GM12878 (cell line): ENCODE results near the gene GRHL1. TPM values are rescaled to one million over a fixed set of nuclear protein-coding genes. Genes with fewer than 3 reads are reported as not detected.
"Not testable (repeated sequence)": the region's sequence is repeated elsewhere in the genome, so short reads cannot be mapped to it uniquely, and the experiment has no call there.

ENCODE experiments used
- ATAC-seq: fragments of 200-7000 bp; cut with Tn5 transposase; 3 replicates; pipeline ENCODE4 v1.9.1; 2020; ENCODE audit warnings: mild to moderate bottlenecking, moderate library complexity
- BruUV-seq: library from RNA; stranded (reverse); fragments of 400-500 nt; replicated peaks from 2 replicates; lab custom pipeline; 2021; lab: Mats Ljungman, UMichigan
- CTCF ChIA-PET: fragments of 300-600 bp; sonication (Branson Sonifier 250); formaldehyde crosslinking; extraction: SDS; loops from one replicate; lab custom pipeline; 2021; ENCODE audit warnings: inconsistent platforms; lab: Yijun Ruan, JAX
- POLR2A ChIA-PET: fragments of 350-600 bp; formaldehyde crosslinking; extraction: SDS; loops from one replicate; lab custom pipeline; 2021; ENCODE audit warnings: inconsistent platforms; lab: Charles Lee
- RAD21 ChIA-PET: fragments of 300-600 bp; sonication (Branson Sonifier 250); formaldehyde crosslinking; loops from one replicate; lab custom pipeline; 2023; ENCODE audit warnings: antibody characterized with exemption; ENCODE audit not compliant: unreplicated experiment; lab: Charles Lee
- SMC1A ChIA-PET: fragments of 300-600 bp; sonication (Branson Sonifier 250); formaldehyde crosslinking; loops from one replicate; lab custom pipeline; 2023; ENCODE audit not compliant: unreplicated experiment, uncharacterized antibody; lab: Charles Lee
- DNase-seq: peaks from one replicate; pipeline ENCODE4 v3.0.0-alpha.2; 2011; ENCODE audit warnings: low read depth, low spot score
- FAIRE-seq: peaks from 3 replicates; lab custom pipeline; 2011; peaks lifted over from hg19 to GRCh38; lab: Jason Lieb, UNC
- H2AFZ ChIP-seq: 2 replicates; pipeline ENCODE4 v1.6.0; 2011; ENCODE audit warnings: low read depth, low read length, control low read depth; ENCODE audit not compliant: control insufficient read depth
- H3K27ac ChIP-seq: 2 replicates; pipeline ENCODE4 v1.5.1; 2011; ENCODE audit warnings: control low read depth; ENCODE audit not compliant: control insufficient read depth, insufficient read depth
- H3K27me3 ChIP-seq, 2 experiments: replicated peaks in 1 of 2; 2 replicates each; pipeline versions ENCODE4 v1.6.0 to v1.6.1; 2011; ENCODE audit warnings: low read length in 1 of 2; ENCODE audit not compliant: control insufficient read depth in 2 of 2, insufficient read depth in 2 of 2
- H3K36me3 ChIP-seq, 2 experiments: 2 replicates each; pipeline ENCODE4 v1.5.1; 2011; ENCODE audit warnings: low read length in 1 of 2; ENCODE audit not compliant: control insufficient read depth in 2 of 2, insufficient read depth in 2 of 2
- H3K4me1 ChIP-seq: 2 replicates; pipeline ENCODE4 v1.6.1; 2011; ENCODE audit warnings: mild to moderate bottlenecking, low read length, moderate library complexity, mixed read lengths; ENCODE audit not compliant: control insufficient read depth, insufficient read depth
- H3K4me2 ChIP-seq: 2 replicates; pipeline ENCODE4 v1.6.0; 2011; ENCODE audit warnings: control low read depth; ENCODE audit not compliant: control insufficient read depth, insufficient read depth
- H3K4me3 ChIP-seq: fragments of 200-600 bp; sonication (generic); 2 replicates; pipeline ENCODE4 v1.5.1; 2016
- H3K79me2 ChIP-seq: 2 replicates; pipeline ENCODE4 v1.6.0; 2011; ENCODE audit warnings: low read length; ENCODE audit not compliant: control insufficient read depth, insufficient read depth
- H3K9ac ChIP-seq: 2 replicates; pipeline ENCODE4 v1.8.0; 2011; ENCODE audit warnings: low read length, control low read depth, mixed read lengths; ENCODE audit not compliant: control insufficient read depth, insufficient read depth
- H3K9me3 ChIP-seq: replicated peaks from 3 replicates; pipeline ENCODE4 v1.5.1; 2011; ENCODE audit warnings: mild to moderate bottlenecking, low read length; ENCODE audit not compliant: control insufficient read depth, insufficient read depth
- H4K20me1 ChIP-seq: 2 replicates; pipeline ENCODE4 v1.6.0; 2011; ENCODE audit not compliant: control insufficient read depth, insufficient read depth
- BCL3 ChIP-seq: IDR thresholded peaks from 2 replicates; pipeline ENCODE4 v1.6.1; 2011; ENCODE audit warnings: borderline replicate concordance, low read depth, mild to moderate bottlenecking, moderate library complexity, low read length; ENCODE audit not compliant: insufficient read depth, poor library complexity, severe bottlenecking
- TCF3 ChIP-seq: IDR thresholded peaks from 2 replicates; pipeline ENCODE4 v1.6.1; 2012; ENCODE audit warnings: low read depth, mild to moderate bottlenecking, low read length, borderline replicate concordance; ENCODE audit not compliant: insufficient read depth
- WGBS: methylation state at CpG from one replicate; pipeline ENCODE4 v1.1.6; 2016; ENCODE audit warnings: low lambda C conversion rate; ENCODE audit not compliant: insufficient replicate concordance, insufficient coverage; ENCODE audit errors: missing lambda C conversion rate; 5-methylcytosine and 5-hydroxymethylcytosine counted together
- in situ Hi-C: fragments of 300-500 bp; cut with MboI; formaldehyde crosslinking; loops from 9 replicates; pipeline ENCODE4 v1.14.3; 2018; ENCODE audit warnings: mixed read lengths
- intact Hi-C: fragments of 100-400 bp; cut with micrococcal nuclease; formaldehyde crosslinking; loops from one replicate; pipeline ENCODE4 v1.14.2; 2022; ENCODE audit not compliant: unreplicated experiment
- polyA plus RNA-seq, 11 experiments: library from polyadenylated mRNA; depleted of rRNA in 4 of 11; unstranded in 6 of 11; stranded (reverse) in 5 of 11; fragments of >200 nt; fragmentation: Nextera tagmentation in 4 of 11; fragmentation: Illumina TruSeq in 1 of 11; extraction: Ambion mirVana in 4 of 11; extraction: Trizol in 1 of 11; gene quantifications; 1 replicate in 1 of 11; 2 replicates in 10 of 11; pipeline versions ENCODE4 v1.2.1 to v1.2.3, GENCODE V29; 2011 to 2016; ENCODE audit warnings: inconsistent platforms in 2 of 11, missing spikeins in 2 of 11, low read depth in 1 of 11
- total RNA-seq, 4 experiments: library from RNA; depleted of rRNA in 3 of 4; stranded (reverse); fragments of >200 nt in 3 of 4; fragmentation: Illumina TruSeq in 1 of 4; extraction: Trizol in 1 of 4; gene quantifications; 2 replicates each; pipeline versions ENCODE4 v1.2.1 to v1.2.3, GENCODE V29; 2013 to 2021

The GRHL1 gene
- total and polyA plus RNA-seq, 10 of the 15 experiments (the other 5 are each of a cell fraction or from before 2014, with no cell fraction given) = 0.09 to 0.81 (median 0.28) TPM; not detected in 1

- H3K4me3 ChIP-seq, H2AFZ ChIP-seq, SMC1A ChIA-PET, CTCF ChIA-PET, FAIRE-seq, H4K20me1 ChIP-seq, H3K79me2 ChIP-seq, H3K36me3 ChIP-seq, ATAC-seq, H3K4me2 ChIP-seq, H3K27ac ChIP-seq, in situ Hi-C loops, H3K27me3 ChIP-seq, intact Hi-C loops, BruUV-seq, RAD21 ChIA-PET, H3K9ac ChIP-seq, H3K9me3 ChIP-seq, DNase-seq, POLR2A ChIA-PET, H3K4me1 ChIP-seq: not testable (repeated sequence)
- 89% methylated on average over 52 of the region's 52 CpGs for WGBS
- TF ChIP-seq BCL3 (peak; percentile 29), TCF3 (0 out of 2 replicates have a peak, but pooled peaks have one; percentile 49)
Measured at GRCh38 chr2:10010861-10011605, 59.5 kb downstream of the GRHL1 start.

- ATAC-seq = not testable (repeated sequence)
Measured at GRCh38 chr2:10011606-10012325, 60.3 kb downstream of the GRHL1 start.

More at GRCh38 chr2:10011606-10012325, 60.3 kb downstream of the GRHL1 start:
- peak; percentile 8 for TF ChIP-seq BCL3
- TF ChIP-seq, all 136 proteins: peak for 1; not testable (repeated sequence) for 135
- RAD21 ChIA-PET, in situ Hi-C loops, FAIRE-seq, CTCF ChIA-PET, H3K36me3 ChIP-seq, intact Hi-C loops, H3K4me3 ChIP-seq, H3K79me2 ChIP-seq, H3K27ac ChIP-seq, H3K4me2 ChIP-seq, DNase-seq, H3K4me1 ChIP-seq, H4K20me1 ChIP-seq, H3K27me3 ChIP-seq, BruUV-seq, SMC1A ChIA-PET, H3K9me3 ChIP-seq, H3K9ac ChIP-seq, POLR2A ChIA-PET, H2AFZ ChIP-seq: not testable (repeated sequence)
- WGBS = 90% methylated on average over 49 of the region's 61 CpGs
